B cell (primary cell): ENCODE measurements around the gene ADAMTS16.

Experiments
- EZH2 ChIP-seq: IDR thresholded peaks from 2 replicates; pipeline ENCODE4 v1.6.1; 2012; ENCODE audit warnings: borderline replicate concordance, low read depth, mild to moderate bottlenecking, moderate library complexity, low read length; ENCODE audit not compliant: insufficient read depth, poor library complexity, severe bottlenecking
- TF ChIP-seq, protein P1 (sequence below): fragments of 200-600 bp; IDR thresholded peaks from one replicate; pipeline ENCODE4 v1.8.0; 2022; ENCODE audit warnings: antibody characterized with exemption, mild to moderate bottlenecking

- TF ChIP-seq, protein P1, sequence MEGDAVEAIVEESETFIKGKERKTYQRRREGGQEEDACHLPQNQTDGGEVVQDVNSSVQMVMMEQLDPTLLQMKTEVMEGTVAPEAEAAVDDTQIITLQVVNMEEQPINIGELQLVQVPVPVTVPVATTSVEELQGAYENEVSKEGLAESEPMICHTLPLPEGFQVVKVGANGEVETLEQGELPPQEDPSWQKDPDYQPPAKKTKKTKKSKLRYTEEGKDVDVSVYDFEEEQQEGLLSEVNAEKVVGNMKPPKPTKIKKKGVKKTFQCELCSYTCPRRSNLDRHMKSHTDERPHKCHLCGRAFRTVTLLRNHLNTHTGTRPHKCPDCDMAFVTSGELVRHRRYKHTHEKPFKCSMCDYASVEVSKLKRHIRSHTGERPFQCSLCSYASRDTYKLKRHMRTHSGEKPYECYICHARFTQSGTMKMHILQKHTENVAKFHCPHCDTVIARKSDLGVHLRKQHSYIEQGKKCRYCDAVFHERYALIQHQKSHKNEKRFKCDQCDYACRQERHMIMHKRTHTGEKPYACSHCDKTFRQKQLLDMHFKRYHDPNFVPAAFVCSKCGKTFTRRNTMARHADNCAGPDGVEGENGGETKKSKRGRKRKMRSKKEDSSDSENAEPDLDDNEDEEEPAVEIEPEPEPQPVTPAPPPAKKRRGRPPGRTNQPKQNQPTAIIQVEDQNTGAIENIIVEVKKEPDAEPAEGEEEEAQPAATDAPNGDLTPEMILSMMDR, result no peak
- no peak for TF ChIP-seq EZH2
Measured at GRCh38 chr5:5321137-5321536, 181.0 kb downstream of the ADAMTS16 start.
